ENCODE results near the gene FUT2.
A peak's percentile ranks its signal among the peaks of the same experiment; 100 is the strongest.
"Not testable (repeated sequence)": the region's sequence is repeated elsewhere in the genome, so short reads cannot be mapped to it uniquely, and the experiment has no call there.

Gene FUT2

DNA sequence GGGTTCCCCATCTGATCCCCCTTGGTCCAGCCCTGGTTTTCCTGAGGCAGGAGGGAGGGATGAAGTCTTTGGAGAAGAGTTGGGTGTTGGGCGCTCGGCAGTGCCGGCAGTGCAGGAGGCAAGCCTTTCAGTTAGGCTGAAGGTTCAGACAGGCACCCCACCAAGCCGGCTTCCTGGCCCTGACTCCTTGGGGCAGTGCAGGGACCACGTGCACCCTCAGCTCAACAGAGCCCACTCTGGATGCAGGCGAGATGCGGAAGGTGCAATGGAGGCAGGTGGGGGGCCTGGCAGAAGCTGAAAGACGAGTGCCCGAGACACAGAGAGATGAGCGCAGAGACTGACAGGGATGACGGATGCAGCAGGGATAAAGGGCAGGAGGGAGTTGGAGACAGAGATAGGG is 12.7 kb downstream of the FUT2 start:
- DNase-seq = no peak

DNA sequence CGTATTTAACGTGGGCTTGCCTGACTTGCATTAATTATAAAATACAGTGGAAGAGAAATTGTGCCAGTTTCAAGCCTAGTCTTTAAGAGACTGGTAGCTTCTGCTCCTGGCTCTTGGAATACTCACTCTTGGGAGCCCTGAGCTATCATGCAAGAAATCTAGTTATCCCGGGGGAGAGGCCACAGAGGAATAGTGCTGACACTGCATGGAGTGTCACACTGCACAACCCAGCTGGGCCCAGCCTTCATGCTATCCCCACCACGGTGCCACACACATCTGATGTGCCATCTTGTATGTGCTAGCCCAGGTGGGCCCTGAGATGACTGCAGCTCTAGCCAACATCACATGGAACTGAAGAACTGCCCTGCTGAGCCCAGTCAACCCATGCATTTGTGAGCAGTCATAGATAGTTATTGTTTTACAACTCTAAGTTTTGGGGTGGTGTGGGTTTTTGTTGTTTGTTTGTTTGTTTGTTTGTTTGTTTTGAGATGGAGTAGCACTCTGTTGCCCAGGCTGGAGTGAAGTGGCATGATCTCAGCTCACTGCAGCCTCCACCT is 15.4 kb downstream of the FUT2 start:
- no peak for DNase-seq

DNA sequence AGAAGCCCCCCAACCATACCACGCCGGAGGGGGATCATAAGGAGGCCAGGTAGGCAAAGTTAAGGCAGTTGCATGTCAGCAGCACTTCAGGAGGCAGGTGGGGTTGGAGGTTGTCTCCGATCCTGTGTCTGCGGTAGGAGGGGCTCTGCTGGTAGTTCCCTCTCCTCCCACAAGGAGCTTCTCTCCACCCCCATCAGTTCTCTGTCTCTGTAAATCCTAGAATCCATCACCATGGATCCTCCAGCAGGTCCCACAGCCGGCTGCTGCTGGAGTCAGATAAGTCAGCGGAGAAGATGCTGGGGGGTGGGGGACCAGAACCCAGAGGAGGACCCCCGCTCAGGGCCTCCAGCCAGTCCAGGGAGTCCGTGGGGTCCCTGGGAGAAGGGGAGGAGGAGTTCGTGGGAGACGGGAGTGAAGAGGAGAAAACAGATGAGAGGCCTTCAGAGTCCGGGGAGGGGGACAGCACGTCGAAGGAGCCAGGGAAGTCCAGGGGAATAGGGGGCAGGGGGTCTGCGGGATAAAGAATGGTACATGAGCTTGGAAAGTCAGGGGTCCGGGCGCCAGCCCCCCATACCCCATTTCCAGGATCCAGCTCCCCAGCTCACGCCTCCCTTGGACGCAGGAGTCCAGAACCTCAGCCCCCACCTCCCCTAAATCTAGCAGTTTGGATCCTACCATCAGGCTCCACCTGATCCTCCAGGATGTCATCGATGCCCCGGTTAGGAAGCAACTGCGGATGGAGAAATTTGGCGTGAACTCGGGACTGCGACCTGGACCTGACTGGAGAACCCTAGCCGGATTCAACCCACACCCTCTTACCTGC is 17.5 kb downstream of the FUT2 start:
- DNase-seq = no peak

DNA sequence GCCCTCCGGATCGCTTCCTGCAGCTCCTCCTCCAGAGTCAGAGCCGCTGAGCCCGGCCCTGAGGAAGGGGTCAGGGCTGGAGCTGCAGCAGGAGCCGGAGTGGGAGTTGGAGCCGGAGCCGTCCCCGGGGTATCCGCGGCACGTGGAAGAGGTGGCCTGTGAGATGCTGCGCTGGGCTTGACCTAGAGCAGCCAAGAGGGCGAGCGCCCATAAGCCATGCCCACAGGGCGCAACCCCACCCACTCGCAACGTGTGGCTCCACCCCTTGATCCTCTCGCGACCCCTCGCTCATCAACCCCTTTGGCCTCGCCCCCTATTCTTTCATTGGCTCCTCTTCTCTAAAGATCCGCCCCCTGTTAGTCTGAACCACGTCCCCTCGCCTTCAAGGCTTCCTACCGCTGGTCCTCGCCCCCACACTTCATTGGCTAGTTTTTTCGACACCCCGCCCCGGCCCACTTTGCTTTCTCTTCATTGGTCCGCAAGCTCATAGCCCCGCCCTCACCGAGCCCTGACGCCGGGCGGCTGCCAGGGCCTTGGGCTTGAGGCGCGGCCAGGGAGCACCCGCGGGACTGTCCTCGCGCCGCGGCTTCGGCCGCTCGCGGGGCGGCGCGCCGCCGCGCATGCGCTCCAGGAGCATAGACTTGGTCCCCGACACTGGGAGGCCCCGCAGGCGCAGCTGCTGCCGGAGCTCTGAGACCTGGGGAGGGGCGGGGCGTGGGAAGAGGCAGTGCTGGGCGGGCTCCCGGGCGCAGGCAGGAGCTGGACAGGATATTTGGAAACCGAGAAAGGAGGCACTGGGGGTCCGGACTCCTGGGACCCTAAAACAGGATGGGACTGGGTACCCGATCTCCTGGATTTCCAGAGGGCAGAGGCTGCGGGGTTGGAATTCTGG is 18.3 kb downstream of the FUT2 start:
- DNase-seq = peak; percentile 98

DNA sequence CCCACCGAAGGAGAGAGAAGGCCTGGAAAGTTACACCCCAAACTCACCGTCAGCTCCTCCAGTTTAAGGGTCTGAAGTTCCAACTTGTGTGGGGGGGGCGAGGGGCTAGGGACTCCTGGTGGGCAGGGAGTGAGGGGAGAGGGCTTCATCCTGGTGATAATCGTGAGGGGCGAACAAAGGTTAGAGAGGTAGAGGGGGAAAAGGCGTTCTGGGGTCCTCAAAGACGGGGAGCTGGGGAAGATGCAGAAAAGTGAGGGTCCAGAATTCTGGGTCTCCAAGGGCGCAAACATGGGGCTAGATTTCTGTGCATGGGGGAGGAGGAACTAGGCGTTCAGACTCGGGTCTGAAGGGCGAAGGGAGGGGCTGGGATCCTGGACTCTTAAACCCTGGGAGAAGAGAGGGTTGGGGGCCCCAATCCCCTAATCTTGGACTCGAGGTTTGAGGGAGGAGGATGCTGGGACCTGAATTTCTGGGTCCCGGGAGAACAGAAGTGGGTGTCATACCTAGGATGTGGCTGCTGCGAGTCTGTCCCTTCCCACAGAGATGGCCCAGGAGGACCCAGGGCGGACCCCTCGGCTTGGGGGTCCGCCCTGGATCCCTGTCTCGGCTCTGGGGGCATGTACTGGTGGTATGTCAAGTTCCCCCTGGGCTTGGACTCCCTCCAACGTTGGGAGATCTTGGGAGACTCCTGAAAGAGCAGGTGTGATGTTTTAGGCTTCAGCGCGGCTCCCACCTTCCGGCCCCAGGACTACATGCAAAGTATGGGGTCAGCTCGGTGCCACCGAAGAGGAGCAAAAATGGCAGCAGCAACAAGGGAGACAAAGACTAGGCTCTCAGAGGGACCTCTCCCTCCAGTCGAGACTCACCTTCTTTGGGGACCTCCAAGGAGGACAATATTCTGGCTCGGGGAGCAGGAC is 19.2 kb downstream of the FUT2 start:
- DNase-seq = no peak

DNA sequence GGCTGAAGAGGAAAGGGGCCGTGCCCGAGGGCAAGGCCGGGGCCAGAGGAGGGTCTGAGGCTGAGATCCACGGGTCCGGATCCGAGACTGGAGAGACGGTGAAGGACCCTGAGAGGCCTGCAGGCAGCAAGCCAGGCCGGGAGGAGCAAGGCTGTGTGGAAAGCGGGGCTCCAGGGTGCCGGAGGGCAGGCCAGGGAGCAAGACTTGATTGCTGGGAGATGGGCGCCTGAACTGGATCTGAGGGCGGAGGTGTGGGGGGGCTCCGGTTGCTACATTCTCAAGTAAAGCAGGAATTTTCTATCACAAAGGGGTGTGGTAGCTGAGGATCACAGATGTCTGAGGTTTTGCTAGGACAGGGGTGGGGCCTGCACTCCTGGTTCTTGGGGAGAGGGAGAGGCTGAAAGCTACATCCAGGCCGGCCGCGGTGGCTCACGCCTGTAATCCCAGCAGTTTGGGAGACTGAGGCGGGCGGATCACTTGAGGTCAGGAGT is 20.0 kb downstream of the FUT2 start:
- no peak for DNase-seq

DNA sequence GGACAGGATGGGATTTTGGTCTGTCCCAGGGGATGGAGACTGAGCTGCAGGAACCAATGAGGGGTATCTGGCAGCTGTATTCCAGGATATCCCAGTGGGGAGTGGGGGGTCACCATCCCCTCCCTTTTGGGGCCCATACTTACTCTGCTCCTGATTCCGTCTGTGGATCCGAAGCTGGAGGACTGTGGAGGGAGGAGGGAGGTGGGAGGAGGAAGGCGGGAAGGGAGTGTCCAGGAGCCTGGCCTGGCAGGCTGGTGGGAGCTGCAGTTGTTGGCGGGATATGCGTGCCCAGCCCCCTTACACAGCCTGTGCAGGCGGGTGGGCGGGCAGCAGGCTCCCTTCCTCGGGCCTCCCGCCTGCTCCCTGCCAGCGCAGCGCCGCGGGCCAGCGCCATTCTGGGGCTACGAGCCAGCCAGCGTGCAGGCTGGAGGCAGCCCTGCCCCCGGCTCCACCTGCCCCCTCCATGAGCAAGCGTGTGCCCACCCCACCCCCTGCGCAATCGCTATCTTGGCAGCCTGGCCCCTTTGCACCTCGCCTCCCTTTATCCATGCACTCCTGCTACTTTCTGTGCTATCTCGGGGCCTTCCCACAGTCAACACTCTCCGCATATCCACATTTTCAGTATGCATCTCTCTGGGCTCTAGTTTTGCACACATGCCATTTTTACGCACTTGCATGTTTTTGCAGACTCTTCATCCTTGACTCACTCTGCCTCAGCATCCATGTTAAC is 21.0 kb downstream of the FUT2 start:
- no peak for DNase-seq

DNA sequence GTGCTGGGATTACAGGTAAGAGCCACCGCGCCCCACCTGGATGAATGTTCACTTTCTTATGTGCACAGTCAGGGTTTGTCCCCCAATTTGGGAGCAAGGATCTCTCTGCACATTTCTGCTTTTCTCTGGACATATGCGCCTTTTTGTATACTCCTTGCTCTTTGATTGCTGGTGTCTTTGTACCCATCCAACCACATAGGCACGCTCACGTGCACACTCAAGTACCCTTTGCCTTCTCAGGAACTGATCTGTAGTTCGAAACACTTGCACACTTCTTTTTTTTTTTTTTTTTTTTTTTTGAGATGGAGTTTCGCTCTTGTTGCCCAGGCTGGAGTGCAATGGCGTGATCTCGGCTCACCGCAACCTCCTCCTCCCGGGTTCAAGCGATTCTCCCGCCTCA is 22.3 kb downstream of the FUT2 start:
- not testable (repeated sequence) for DNase-seq

DNA sequence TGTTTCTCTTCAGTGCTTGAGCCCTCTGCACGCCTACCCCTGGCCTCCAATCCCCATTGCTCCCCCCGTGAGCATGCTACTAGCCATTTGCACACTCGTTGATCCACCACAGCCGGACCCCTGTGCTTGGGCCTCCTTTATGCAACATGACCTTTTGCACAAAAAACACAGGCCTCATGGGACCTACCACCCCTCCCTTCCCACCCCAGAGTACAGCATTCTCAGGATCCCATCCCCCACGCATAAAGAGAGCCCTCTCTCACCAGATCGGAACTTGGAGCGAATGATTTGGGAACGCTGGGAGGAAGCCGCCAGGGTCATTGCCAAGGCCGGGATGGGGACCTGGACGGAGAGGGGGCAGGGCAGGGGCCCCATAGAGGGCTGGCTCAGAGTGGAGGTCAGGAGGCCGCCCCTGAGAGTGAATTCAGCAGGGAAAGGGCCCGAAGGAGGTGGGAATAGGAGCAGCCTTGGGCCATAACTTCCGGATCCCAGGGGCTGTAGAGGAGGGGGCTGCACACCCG is 23.0 kb downstream of the FUT2 start:
- no peak for DNase-seq

DNA sequence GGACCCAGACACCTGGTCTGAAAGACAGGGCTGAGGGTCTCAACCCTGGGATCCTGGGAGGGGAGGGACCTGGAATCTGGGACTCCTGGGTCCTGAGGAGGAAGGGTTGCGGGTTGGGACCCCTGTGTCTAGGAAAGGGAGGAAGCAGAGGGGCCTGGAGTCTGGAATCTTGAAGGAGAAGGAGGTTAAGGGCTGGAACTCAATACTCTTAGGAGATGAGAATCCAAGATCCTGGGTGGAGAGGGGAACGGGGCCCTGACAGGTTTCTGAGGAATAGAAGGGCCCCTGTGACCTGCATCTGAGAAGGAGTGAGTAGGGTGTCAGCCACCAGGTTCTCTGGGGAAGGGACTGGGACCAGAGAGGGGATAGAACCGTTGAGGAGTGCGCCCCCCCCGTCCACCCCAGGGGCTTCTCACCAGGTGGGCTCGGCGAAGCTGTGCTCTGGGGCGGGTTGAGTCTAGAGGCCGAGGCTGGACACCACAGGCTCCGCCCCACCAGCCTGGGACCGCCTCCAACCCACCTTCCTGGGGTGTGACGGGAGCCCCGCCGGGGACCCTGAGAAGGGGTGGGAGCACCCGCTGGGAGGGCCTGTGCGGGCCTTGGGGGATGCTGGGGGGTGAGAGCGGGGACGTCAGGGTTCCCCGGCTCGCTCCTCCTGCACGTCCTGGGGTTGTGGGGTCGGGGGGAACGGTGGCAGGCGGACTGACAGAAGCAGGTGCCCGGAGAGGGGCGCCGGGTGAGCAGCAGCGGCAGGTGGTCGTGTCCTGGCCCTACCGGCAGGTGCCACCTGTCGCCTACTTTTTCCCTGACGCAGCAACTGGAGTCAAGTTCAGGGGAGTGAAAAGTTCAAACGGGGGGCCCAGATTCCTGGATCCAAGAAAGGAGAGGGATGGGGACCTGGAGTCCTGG is 23.7 kb downstream of the FUT2 start, which contains the start of gene MAMSTR:
Gene MAMSTR, minus strand, starts transcription at position 463 of the 909 bp plus-strand sequence. CDS start 694 bp downstream, outside the sequence.
- DNase-seq = no peak

DNA sequence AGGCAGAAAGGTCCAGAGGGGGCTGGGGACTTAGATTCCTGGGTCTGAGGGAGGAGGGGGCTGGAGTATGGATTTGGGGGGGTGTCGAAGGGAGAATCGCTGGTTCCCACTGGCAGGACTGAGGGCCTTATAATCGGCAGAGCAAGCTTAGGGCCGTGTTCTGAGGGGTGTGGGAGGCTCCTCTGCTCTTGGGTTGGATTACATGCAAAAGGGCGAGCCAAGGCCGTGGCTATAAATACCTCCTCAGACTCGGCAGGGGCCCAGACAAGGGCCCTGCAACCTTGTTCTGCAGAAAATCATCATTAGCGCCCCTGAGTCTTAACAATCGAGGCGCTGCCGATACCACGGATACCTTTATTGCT is 24.5 kb downstream of the FUT2 start:
- DNase-seq = no peak

DNA sequence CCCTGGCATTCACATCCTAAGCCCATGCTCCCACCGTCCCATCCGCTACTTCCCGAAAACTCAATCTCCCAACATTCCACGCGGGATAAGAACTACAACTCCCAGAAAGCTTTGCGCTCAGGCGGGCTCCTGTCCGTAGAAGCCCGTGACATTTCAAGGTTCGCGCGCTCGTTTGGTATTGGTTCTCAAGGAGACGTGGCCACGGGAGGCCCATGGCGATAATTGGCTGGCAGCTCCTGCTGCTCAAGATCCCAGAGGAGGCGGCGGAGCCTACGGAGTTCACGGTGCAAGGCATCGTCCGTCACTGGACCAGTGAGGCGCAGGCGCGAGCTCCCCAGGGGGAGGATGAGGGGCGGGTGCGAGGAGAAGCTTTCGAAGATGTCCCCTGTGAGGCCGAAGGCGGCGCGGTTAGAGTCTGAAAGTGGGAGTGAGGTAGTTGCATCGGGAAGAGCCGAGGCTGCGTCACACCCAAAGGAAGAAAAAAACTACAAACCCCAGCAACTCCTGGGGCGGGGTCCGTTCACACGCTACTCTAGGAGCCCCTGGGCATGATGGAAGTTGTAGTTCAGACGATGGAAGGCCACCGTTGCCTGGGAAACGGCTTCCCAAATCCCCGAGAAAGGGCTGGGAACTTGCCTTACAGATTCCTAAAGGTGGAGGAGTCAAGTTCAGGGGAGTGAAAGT is 25.0 kb downstream of the FUT2 start:
- DNase-seq = peak; percentile 94

DNA sequence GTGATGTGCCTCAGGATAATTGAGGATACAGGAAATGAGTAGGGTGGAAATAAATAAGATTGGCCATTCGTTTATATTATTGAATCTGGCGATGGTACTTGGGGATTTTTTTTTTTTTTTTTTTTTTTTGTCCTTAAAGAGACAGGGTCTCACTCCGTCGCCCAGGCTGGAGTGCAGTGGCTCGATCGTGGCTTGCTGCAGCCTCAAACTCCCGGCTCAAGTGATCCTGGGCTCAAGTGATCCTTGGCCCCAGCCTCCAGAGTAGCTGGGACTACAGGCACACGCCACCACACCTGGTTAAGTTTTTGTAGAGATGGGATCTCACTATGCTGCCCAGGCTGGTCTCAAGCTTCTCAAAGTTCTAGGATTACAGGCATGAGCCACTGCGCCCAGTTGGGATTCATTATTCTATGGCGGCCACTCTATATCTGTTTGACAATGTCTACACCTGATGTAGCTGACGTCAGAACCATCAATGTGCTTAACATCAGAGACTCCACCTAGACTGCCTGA is 26.5 kb downstream of the FUT2 start:
- no peak for DNase-seq

DNA sequence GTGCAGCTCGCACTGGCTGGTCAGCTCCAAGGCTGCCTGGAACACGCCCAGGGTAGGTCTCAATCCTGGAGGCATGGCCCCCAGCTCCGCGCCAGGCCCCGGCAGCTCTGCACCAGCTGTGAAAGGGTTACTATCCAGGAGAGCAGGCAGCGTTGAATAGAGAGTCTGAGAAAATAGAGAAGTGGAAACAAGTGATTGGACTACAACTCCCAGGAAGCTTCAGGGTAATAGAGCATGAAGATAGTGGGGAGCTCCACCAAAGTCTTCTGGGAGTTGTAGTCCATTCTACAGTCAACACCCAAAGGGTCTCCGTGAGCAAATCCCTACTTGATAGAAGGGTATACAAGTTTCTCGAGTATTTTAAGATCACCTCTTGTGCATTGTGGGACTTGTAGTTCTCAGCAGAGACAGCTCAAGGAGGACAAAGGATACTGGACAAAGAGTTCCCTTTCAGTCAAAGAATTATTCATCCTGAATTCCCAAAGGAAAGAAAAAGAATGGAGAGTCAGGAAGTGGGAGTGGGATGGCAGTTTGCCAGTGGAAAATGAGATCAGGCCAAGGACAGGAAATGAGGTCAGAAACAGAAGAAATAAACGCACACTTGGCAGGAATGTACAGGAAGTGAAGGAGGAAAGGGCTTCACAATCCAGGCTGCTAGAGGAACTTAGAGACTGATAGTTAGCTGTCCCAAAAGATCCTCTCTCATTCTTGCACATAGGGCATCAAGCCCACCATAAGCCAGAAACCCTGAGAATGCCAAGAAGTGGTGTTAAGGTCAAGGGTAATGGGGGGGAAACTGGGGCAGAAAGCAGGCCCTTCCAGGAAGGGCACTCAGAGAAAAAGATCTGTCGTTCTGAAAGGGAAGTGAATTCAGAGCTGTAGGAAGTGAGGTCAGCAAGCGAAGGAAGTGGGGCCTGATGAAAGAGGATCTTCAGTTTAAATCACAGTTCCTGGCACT is 29.3 kb downstream of the FUT2 start:
- no peak for DNase-seq

DNA sequence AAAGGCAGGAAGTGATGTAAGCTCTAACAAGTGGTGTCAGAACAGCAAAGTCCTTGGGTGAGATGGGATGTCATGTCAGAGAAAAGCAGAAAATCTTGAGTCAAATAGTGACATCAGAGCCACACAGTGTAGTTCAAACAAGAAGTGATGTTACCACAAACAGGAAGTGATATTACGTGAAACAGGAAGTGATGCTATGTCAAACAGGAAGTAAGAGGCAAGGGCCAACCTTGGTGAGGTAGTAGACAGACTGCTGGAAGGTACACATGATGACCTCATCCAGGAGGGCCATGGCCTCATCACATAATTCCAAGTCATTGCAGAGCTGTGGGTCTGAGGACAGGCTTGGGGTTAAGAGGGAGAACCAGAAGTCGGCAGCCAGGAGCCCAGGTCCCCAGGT is 30.8 kb downstream of the FUT2 start:
- DNase-seq = no peak

DNA sequence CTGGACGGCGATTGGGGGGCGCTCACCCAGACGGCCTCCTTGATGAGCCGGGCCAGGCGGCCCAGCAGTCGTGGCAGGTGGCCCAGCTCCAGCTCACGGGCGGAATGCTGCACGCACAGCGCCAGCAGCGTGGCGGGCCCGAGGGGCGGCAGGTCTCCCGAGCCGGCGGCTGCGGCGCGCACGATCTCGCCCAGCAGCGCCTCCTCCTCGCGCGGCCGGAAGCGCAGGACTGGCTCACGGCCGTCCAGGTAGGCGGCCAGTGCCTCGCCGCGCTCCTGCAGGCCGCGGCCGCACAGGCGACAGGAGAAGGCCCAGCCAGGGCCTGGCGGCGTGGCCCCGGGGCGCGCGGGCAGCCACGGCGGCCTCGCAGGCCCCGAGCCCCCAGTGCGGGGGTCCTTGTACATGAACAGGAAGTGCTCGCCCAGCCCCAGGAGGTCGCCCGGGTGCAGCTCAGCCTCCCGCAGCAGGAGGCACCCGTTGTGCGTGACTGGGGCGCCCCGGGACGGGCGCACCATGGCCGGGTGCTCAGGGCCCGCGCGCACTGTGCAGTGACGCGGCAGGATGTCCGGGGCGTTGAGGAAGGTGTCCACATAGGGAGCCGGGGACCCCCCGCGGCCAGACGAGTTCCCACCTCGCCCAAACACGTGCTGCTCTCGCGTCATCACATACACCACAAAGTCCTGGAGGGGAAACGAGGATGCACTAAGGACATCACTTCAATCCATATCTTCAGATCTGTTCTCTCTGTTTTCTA is 33.3 kb downstream of the FUT2 start:
- no peak for DNase-seq

DNA sequence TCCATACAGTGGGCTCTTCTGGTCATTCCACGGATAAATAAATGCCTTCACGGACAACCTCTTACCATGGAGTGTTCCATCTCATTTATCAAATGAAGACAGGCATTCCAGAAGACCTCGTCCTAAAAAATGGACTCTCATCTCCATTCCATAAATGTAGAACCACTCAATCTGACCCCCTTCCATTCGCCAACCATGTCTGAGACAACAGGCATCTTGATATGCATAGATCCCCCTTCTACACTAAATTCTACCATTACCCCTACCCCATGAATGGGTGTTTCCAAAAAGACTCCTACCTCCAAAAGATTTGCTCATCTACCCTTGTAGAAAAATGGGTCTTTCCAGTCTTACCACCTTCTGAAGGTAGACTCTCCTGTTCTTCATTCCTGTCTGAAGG is 35.7 kb downstream of the FUT2 start:
- no peak for DNase-seq

DNA sequence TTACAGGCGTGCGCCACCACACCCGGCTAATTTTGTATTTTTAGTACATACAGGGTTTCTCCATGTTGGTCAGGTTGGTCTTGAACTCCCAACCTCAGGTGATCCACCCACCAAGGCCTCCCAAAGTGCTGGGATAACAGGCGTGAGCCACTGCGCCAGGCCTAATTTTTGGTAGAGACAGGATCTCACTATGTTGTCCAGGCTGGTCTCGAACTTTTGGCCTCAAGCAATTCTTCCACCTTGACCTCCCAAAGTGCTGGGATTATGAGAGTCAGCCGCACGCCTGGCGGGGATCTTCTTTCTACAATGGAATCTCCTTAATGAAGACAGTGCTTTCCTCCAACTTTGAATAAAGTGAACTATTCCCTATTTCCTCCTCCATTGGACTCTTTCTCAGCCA is 38.9 kb downstream of the FUT2 start:
- DNase-seq = no peak
